Fibroblast of skin of right biceps (primary cell): ENCODE measurements around the gene LRP1-AS.

ENCODE experiments used
- DNase-seq: peaks from one replicate; pipeline ENCODE4 v3.0.0-alpha.2; 2013

The LRP1-AS gene

GRCh38 chr12:57095440-57095839 is 52.0 kb downstream of the LRP1-AS start:
- DNase-seq = no peak
